ENCODE measurements around the gene PLXDC1.
"Not testable (repeated sequence)": the region's sequence is repeated elsewhere in the genome, so short reads cannot be mapped to it uniquely, and the experiment has no call there.

PLXDC1 gene

GRCh38 chr17:39151943-39152818 is 744 bp upstream of the PLXDC1 start:
- DNase-seq = no peak

GRCh38 chr17:39150795-39151149 is 665 bp downstream of the PLXDC1 start:
- no peak for DNase-seq

DNA sequence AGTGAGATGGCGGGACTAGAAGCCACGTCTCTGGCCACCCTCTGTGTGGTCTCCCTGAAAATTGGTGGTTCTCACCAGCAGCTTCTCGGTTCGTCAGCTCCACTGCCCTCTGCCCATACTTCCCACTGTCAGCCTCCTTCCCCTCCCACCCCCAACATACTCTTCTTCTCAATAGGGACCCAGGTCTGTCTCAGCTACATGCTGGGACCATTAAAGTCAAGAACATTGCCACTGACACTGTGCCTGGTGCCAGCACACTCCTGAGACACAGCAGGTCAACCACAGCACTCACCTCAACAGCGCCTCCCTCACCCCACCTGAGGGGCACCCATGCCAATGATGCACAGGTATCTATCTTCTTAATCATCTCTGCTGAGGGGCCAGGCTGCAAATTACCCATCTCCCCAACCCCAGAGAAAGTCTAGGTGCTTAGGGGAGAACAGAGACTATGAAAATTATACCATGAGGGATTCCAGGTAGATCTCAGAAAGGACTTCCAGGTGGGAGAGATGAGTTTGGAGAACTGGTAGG is 1.3 kb downstream of the PLXDC1 start:
- no peak for DNase-seq

- no peak for DNase-seq
Measured at GRCh38 chr17:39147221-39148185, 3.9 kb downstream of the PLXDC1 start.

- DNase-seq = no peak
Measured at GRCh38 chr17:39146273-39146672, 5.2 kb downstream of the PLXDC1 start.

DNA sequence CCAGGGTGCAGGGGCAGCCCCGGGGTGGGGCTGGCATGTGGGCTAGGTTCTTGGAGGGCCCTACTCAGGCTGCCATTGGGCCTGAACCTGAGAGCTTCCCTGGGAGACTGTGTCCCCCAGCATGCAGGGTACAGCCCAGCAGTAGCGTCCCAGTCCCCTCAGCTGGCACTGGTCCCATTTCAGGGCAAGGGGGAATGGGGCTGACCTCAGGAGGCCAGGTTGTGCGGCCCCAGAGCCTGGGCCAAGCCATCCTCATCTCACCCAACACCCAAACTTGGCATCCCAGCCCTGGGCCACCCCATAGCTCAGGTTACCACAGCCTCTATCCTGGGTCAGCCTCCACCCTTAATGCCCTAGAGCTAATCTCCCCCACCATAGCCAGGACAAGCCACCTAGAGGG is 6.3 kb downstream of the PLXDC1 start:
- DNase-seq = no peak

DNA sequence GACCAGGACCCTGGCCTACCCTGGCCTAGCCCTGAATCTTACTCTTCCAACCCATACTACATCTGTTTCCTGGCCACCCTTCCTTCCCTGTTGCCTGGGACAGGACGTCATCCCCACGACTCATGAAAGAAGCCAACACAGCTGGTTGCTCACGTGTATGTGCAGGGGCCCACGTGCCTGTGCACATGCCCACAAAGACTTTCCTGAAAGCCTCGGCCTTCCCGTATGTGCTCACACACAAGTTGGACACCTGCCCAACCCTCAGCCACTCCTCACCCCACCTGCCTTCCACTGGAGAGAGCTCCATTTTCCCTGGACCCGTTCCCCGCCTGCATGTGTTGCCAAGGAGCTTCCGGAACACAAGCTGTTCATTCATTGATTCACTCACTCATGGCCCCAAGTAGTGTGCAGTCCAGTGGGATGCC is 7.0 kb downstream of the PLXDC1 start:
- no peak for DNase-seq

- no peak for DNase-seq
Measured at GRCh38 chr17:39143552-39144093, 7.8 kb downstream of the PLXDC1 start.

DNA sequence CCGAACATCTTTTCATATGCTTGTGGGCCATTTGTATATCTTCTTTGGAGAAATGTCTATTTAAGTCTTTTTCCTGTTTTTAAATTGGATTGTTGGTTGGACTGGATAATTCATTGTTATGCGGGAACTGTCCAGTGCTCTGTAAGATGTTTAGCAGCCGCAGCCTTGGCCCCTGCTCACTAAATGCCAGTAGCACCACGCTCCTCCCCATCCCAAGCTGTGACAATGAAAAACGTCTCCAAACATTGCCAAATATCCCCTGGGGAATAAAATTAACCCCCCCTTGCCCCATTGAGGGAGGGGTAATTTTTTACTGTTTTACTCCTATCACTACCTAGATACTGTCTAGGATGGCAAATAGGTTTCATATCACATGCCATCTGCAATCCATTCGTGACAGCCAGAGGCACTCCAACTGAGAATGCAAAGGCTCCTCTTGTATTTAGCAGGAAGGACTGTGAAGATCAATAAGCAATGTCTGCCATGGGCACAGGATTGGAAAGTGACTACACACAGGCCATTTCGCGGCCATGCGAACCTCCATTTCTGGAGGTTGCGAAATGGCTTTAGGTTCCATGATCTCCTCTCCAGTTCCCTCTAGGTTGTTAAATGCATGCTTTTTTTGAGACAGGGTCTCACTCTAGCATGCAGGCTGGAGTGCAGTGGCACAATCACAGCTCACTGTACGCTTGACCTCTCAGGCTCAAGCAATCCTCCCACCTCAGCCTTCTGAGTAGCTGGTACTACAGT is 9.3 kb downstream of the PLXDC1 start:
- no peak for DNase-seq

DNA sequence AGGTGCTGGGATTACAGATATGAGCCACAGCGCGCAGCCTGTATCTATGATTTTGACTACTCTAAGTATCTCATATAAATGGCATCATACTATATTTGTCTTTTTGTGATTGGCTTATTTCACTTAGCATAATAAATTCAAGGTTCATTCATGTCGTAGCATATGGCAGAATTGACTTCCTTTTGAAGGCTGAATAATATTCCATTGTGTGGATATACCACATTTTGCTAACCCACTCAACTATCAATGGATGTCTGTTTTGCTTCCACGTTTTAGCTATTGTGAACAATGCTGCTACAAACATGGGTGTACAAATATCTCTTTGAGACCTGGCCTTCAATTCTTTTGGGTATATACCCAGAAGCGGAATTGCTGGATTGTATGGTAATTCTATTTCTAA is 10.1 kb downstream of the PLXDC1 start:
- no peak for DNase-seq

DNA sequence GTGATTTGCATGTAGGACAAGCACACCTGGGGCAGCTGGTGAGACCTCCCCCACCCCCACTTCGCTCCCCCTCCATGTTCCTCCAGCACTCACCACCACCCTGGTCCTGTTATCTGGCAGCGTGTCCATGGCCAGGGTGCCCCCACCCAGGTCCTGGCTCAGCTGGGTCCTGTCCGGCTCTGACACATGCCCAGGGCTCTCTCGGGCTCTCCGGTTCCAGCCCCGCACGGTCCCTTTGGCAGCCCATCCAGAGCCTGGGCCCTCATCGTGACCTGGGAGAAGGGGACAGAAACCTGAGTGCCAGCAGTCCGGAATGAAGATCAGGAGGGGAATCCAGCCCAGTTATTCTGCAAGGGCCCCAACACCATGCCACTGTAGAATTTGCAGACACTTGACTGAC is 11.9 kb downstream of the PLXDC1 start:
- DNase-seq = no peak

- no peak for DNase-seq
Measured at GRCh38 chr17:39139161-39139511, 12.3 kb downstream of the PLXDC1 start.

- no peak for DNase-seq
Measured at GRCh38 chr17:39138431-39139160, 12.8 kb downstream of the PLXDC1 start.

DNA sequence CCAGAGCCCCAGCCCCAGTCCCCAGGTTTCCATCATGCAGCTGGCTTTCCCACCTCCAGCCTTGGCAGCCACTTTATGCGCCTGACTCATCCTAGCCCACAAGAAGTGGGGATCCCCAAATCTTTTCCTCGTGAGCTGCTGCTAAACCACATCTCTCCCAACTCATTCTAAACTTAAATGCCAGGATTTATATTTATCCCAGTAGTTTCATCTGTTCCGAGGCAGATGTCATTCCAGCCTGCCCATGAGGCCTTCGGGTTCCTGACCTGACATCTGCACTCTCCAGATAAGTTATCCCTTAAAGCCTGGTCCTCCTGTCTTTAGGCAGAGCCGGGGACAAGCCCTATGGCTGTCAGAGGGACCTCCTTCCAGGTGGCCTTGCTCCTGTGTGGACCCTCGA is 16.6 kb downstream of the PLXDC1 start:
- no peak for DNase-seq

- DNase-seq = no peak
Measured at GRCh38 chr17:39132192-39132610, 19.2 kb downstream of the PLXDC1 start.

- no peak for DNase-seq
Measured at GRCh38 chr17:39131616-39132015, 19.8 kb downstream of the PLXDC1 start.

GRCh38 chr17:39130205-39130604 is 21.2 kb downstream of the PLXDC1 start:
- DNase-seq = no peak

GRCh38 chr17:39129544-39129943 is 21.9 kb downstream of the PLXDC1 start:
- DNase-seq = not testable (repeated sequence)

GRCh38 chr17:39126436-39126835 is 25.0 kb downstream of the PLXDC1 start:
- no peak for DNase-seq

DNA sequence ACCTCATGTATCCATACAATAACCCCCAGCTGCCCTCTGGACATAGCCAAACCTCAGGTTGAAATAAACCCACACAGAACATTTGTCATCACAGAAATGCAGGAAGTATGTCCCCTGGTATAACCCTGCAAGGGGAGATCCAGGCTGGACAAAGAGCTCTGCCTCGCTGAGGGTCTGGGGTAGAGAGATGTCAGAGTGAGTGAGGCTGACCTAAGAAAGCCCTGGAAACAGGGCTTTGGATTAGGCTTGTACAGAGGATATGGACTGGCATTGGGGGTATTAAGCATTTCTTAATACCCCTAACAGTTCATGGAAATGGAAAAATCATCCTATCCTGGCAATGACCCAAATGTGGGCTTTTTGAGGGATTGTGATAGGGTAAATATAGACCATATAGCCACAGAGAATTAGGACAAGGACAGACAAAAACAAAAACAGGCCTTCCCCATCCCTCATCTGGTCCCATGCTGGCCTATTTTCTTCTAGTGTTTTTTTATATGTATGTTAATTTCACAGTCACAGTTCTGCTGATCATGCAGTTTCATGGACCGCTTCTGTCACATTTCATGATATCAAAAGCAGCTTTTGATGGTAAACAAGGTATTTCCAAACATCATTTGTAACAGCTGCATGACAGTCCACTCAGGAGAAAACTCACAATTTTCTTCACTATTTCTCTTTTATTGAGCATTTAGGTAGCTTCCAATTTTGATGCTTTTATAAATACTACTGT is 26.1 kb downstream of the PLXDC1 start:
- DNase-seq = no peak

GRCh38 chr17:39123627-39124026 is 27.8 kb downstream of the PLXDC1 start:
- no peak for DNase-seq
